Endothelial cell of umbilical vein (primary cell): ENCODE measurements around the gene ZFPM1. TPM values are rescaled to one million over a fixed set of nuclear protein-coding genes. Genes with fewer than 3 reads are reported as not detected.

Source experiments
- BruUV-seq: library from RNA; stranded (reverse); fragments of 400-500 nt; replicated peaks from 2 replicates; lab custom pipeline; 2021; lab: Mats Ljungman, UMichigan
- CTCF ChIA-PET: fragments of 300-600, 350-600 bp; sonication (Branson Sonifier 250); formaldehyde crosslinking; loops from one replicate; lab custom pipeline; 2021; ENCODE audit warnings: antibody characterized with exemption, inconsistent platforms; lab: Charles Lee
- POLR2A ChIA-PET: fragments of 300-600, 350-600 bp; sonication (Branson Sonifier 250); formaldehyde crosslinking; loops from one replicate; lab custom pipeline; 2021; ENCODE audit warnings: antibody characterized with exemption, inconsistent platforms; lab: Charles Lee
- DNase-seq: peaks from one replicate; pipeline ENCODE4 v3.0.0-alpha.2; 2011; ENCODE audit warnings: low read depth, low spot score
- FAIRE-seq: peaks from 2 replicates; lab custom pipeline; 2011; peaks lifted over from hg19 to GRCh38; lab: Jason Lieb, UNC
- H2AFZ ChIP-seq: 2 replicates; pipeline ENCODE4 v1.6.0; 2012; ENCODE audit warnings: low read depth, low read length, control low read depth, inconsistent platforms
- H3K27ac ChIP-seq: 2 replicates; pipeline ENCODE4 v1.5.1; 2011; ENCODE audit warnings: low read depth, mild to moderate bottlenecking, control low read depth, low read length, moderate library complexity; ENCODE audit not compliant: insufficient read depth
- H3K27me3 ChIP-seq, 2 experiments: 2 replicates each; pipeline versions ENCODE4 v1.6.0 to v1.6.1; 2011; ENCODE audit warnings: low read length in 2 of 2, mixed read lengths in 1 of 2; ENCODE audit not compliant: control insufficient read depth in 2 of 2, insufficient read depth in 2 of 2
- H3K36me3 ChIP-seq, 2 experiments: 2 replicates in 1 of 2; 3 replicates in 1 of 2; pipeline ENCODE4 v1.5.1; 2011; ENCODE audit warnings: low read length in 2 of 2, mild to moderate bottlenecking in 1 of 2, moderate library complexity in 1 of 2; ENCODE audit not compliant: control insufficient read depth in 2 of 2, insufficient read depth in 2 of 2; ENCODE audit errors: extremely low read depth in 1 of 2
- H3K4me1 ChIP-seq: 3 replicates; pipeline ENCODE4 v1.5.1; 2011; ENCODE audit warnings: mild to moderate bottlenecking, low read length; ENCODE audit not compliant: control insufficient read depth, insufficient read depth; ENCODE audit errors: extremely low read depth
- H3K4me2 ChIP-seq: 2 replicates; pipeline ENCODE4 v1.6.1; 2011; ENCODE audit warnings: low read length, control low read depth, mixed read lengths; ENCODE audit not compliant: insufficient read depth
- H3K4me3 ChIP-seq, 3 experiments: fragments of 200-600 bp in 1 of 3; sonication (generic), shearing (Covaris generic) in 1 of 3; replicated peaks in 1 of 3; 2 replicates each; pipeline ENCODE4 v1.5.1; 2011 to 2016; ENCODE audit warnings: control low read depth in 3 of 3, low read length in 3 of 3, mild to moderate bottlenecking in 2 of 3, inconsistent platforms in 1 of 3, low read depth in 1 of 3, moderate library complexity in 1 of 3; ENCODE audit not compliant: insufficient read depth in 1 of 3
- H3K79me2 ChIP-seq: 2 replicates; pipeline ENCODE4 v1.6.0; 2012; ENCODE audit warnings: low read length, inconsistent platforms; ENCODE audit not compliant: control insufficient read depth, insufficient read depth
- H3K9ac ChIP-seq: replicated peaks from 2 replicates; pipeline ENCODE3; 2011; ENCODE audit warnings: low read length, control low read depth; ENCODE audit not compliant: insufficient read depth; ENCODE audit errors: extremely low read depth
- H3K9me1 ChIP-seq: replicated peaks from 3 replicates; pipeline ENCODE4 v1.6.0; 2011; ENCODE audit warnings: mild to moderate bottlenecking, low read length; ENCODE audit not compliant: control insufficient read depth, insufficient read depth; ENCODE audit errors: extremely low read depth
- H3K9me3 ChIP-seq: replicated peaks from 2 replicates; pipeline ENCODE4 v1.5.1; 2012; ENCODE audit warnings: low read length, inconsistent platforms; ENCODE audit not compliant: control insufficient read depth, insufficient read depth
- H4K20me1 ChIP-seq: replicated peaks from 2 replicates; pipeline ENCODE3; 2011; ENCODE audit warnings: mild to moderate bottlenecking, low read length; ENCODE audit not compliant: control insufficient read depth, insufficient read depth; ENCODE audit errors: extremely low read depth
- CTCF ChIP-seq, 2 donors: IDR thresholded peaks; 1 replicate in 1 of 2; 2 replicates in 1 of 2; pipeline ENCODE4 v1.5.1; 2011; ENCODE audit warnings: low read length in 2 of 2, mild to moderate bottlenecking in 2 of 2, moderate library complexity in 2 of 2, control low read depth in 1 of 2, inconsistent platforms in 1 of 2, low read depth in 1 of 2; ENCODE audit not compliant: insufficient read depth in 1 of 2; ENCODE audit errors: extremely low read depth in 1 of 2
- EZH2 ChIP-seq: IDR thresholded peaks from 2 replicates; pipeline ENCODE4 v1.6.1; 2012; ENCODE audit warnings: borderline replicate concordance, low read depth, mild to moderate bottlenecking, moderate library complexity, low read length, inconsistent platforms; ENCODE audit not compliant: severe bottlenecking
- FOS ChIP-seq: IDR thresholded peaks from 2 replicates; pipeline ENCODE4 v1.6.1; 2011; ENCODE audit warnings: mild to moderate bottlenecking, low read length, moderate library complexity, borderline replicate concordance; ENCODE audit not compliant: insufficient read depth
- GATA2 ChIP-seq: IDR thresholded peaks from 2 replicates; pipeline ENCODE4 v1.7.0; 2011; ENCODE audit warnings: low read depth, mild to moderate bottlenecking, moderate library complexity, mixed read lengths, low read length; ENCODE audit not compliant: insufficient read length, insufficient read depth
- JUN ChIP-seq: IDR thresholded peaks from 2 replicates; pipeline ENCODE4 v1.6.1; 2011; ENCODE audit warnings: borderline replicate concordance, low read depth; ENCODE audit not compliant: insufficient read length, insufficient read depth
- MYC ChIP-seq: IDR thresholded peaks from one replicate; pipeline ENCODE4 v1.6.1; 2011; ENCODE audit warnings: mild to moderate bottlenecking, low read depth, low read length
- POLR2A ChIP-seq: IDR thresholded peaks from 2 replicates; pipeline ENCODE4 v1.6.1; 2012; ENCODE audit warnings: low read depth, mild to moderate bottlenecking, control low read depth, low read length
- POLR2AphosphoS5 ChIP-seq: IDR thresholded peaks from 2 replicates; pipeline ENCODE4 v1.6.1; 2012; ENCODE audit warnings: low read depth, mild to moderate bottlenecking, control low read depth, low read length, moderate library complexity; ENCODE audit not compliant: insufficient read depth
- dilution Hi-C: fragments of 300-500 bp; cut with MboI; formaldehyde crosslinking; loops from one replicate; pipeline ENCODE4 v1.15.0; 2019; ENCODE audit warnings: low sequenced_read_pairs; ENCODE audit not compliant: extremely low pct_ligation_motif_present
- intact Hi-C: fragments of 100-400 bp; cut with micrococcal nuclease; formaldehyde crosslinking; loops from one replicate; pipeline ENCODE4 v1.10.0; 2022
- polyA plus RNA-seq, 4 experiments: library from polyadenylated mRNA; depleted of rRNA in 3 of 4; stranded (reverse) in 3 of 4; unstranded in 1 of 4; fragments of >200 nt; gene quantifications; 2 replicates each; pipeline versions ENCODE4 v1.2.1 to v1.2.3, GENCODE V29; 2011 to 2012; ENCODE audit warnings: missing spikeins in 1 of 4
- total RNA-seq: library from RNA; stranded (reverse); gene quantifications from 2 replicates; pipeline ENCODE4 v1.2.3, GENCODE V29; 2021
- TF ChIP-seq, protein P1 (sequence below): IDR thresholded peaks from 2 replicates; pipeline ENCODE4 v1.6.1; 2011; ENCODE audit not compliant: insufficient read depth, insufficient read length

The ZFPM1 gene
- total and polyA plus RNA-seq, 2 donors (not counting 3 experiments of a cell fraction or from before 2014, with no cell fraction given): 0.37 to 7.5 TPM

GRCh38 chr16:88570691-88571092 is 117.6 kb downstream of the ZFPM1 start:
- Histone ChIP-seq H3K9ac (peak overlapping the region; percentile 80), H3K4me1 (peaks cover 14% of the 10 kb centered on the region), H3K9me1 (no peaks in the 10 kb centered on the region), H3K4me3 (peak overlapping the region; percentile 71 to 89 (median 73)), H3K9me3 (no peaks in the 10 kb centered on the region), H2AFZ (peak overlapping the region; percentile 74), H3K4me2 (peak overlapping the region; percentile 58), H3K79me2 (peaks cover 41% of the 10 kb centered on the region), H3K27me3 (no peaks in the 10 kb centered on the region), H3K36me3 (peaks cover 3 to 4% of the 10 kb centered on the region in 2 experiments), H4K20me1 (no peaks in the 10 kb centered on the region), H3K27ac (peak overlapping the region; percentile 44)
- ChIA-PET POLR2A (interaction anchor here (0.9 kb wide), 1 partner anchor 10 kb away, joined by 4 read pairs; no protein-coding TSS in a partner anchor), CTCF (interaction anchor here (0.6 to 1.5 kb wide), 10 partner anchors 10 to 647 kb away, joined by 3 to 13 read pairs (median 4); partner anchors contain the start of gene ZNF778)
- intact Hi-C loops (loop anchor here (5.0 kb wide), 1 partner anchor 118 kb away; the partner anchor contains the start of gene ZFPM1), dilution Hi-C loops (no loop called here)
- no TSS peak for BruUV-seq
- TF ChIP-seq GATA2 (no peak), MYC (no peak), JUN (no peak), FOS (no peak), CTCF (IDR thresholded peaks at IDR 0.05; ENCODE audit: extremely low read depth in 1 of 2, insufficient read depth in 1 of 2, low read depth in 1 of 2, low read length in 2 of 2) (no peak), EZH2 (no peak), POLR2A (no peak), POLR2AphosphoS5 (no peak)
- TF ChIP-seq, protein P1, sequence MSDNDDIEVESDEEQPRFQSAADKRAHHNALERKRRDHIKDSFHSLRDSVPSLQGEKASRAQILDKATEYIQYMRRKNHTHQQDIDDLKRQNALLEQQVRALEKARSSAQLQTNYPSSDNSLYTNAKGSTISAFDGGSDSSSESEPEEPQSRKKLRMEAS: no peak
- no peak for FAIRE-seq
- peak; percentile 34 for DNase-seq
